ENCODE results near the gene HPSE. TPM values are rescaled to one million over a fixed set of nuclear protein-coding genes. Genes with fewer than 3 reads are reported as not detected.

The HPSE gene
- total and polyA plus RNA-seq, 8 donors: under 0.01 to 4.9 (median 1.2) TPM; not detected in 1

DNA sequence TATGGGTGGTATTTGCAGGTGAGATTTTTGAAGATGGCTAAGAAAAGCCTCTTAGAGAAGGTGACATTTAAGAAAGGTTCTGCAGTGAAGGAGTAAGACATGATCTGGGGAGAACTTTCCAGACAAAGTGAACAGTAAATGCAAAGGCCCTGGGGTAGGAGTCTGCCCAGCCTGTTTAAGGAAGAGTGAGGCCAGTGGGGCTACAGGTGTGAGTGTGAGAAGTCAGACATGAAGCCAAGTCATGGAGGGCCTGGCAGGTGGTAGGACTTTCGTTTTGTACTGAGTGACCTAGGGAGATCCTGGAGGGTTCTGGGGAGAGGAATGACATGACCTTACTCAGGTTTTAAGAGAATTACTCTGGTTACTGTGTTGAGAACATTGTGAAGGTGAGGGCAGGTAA is 71.5 kb downstream of the HPSE start:
- DNase-seq: no peak
- TF ChIP-seq EP300 (IDR thresholded peaks at IDR 0.05) (no peak), CTCF (IDR thresholded peaks at IDR 0.05) (no peak), POLR2AphosphoS5 (IDR thresholded peaks at IDR 0.05) (no peak), POLR2A (IDR thresholded peaks at IDR 0.05) (no peak)
- Histone ChIP-seq H3K36me3 (peaks cover 0 to 44% (median 18%) of the 10 kb centered on the region in 4 donors), H3K4me3 (no peak overlapping the region), H3K27ac (no peak overlapping the region), H3K4me1 (peaks cover 0 to 13% (median 2%) of the 10 kb centered on the region in 4 donors), H3K9me3 (no peaks in the 10 kb centered on the region), H3K27me3 (no peaks in the 10 kb centered on the region)
- intact Hi-C loops (cut with DNase I; ENCODE audit: low total_unique reads): no loop called here
- 80 to 95% (median 86%) methylated on average over 1 of the region's 1 CpG for WGBS, 5 donors

GRCh38 chr4:83262682-83263081 is 72.0 kb downstream of the HPSE start:
- DNase-seq: no peak
- H3K27me3 ChIP-seq: no peaks in the 10 kb centered on the region
- no peaks in the 10 kb centered on the region for H3K9me3 ChIP-seq
- H3K36me3 ChIP-seq: peaks cover 0 to 42% (median 18%) of the 10 kb centered on the region in 4 donors
- peaks cover 0 to 13% (median 2%) of the 10 kb centered on the region in 4 donors for H3K4me1 ChIP-seq
- TF ChIP-seq CTCF (IDR thresholded peaks at IDR 0.05): no peak
- no peak for TF ChIP-seq EP300 (IDR thresholded peaks at IDR 0.05)
- no peak for TF ChIP-seq POLR2AphosphoS5 (IDR thresholded peaks at IDR 0.05)
- TF ChIP-seq POLR2A (IDR thresholded peaks at IDR 0.05): no peak
- no peak overlapping the region for H3K27ac ChIP-seq
- WGBS, 5 donors: 39 to 59% (median 52%) methylated on average over 2 of the region's 2 CpGs
- intact Hi-C loops (cut with DNase I; ENCODE audit: low total_unique reads): no loop called here
- H3K4me3 ChIP-seq: no peak overlapping the region

GRCh38 chr4:83261307-83261706 is 73.3 kb downstream of the HPSE start:
- Histone ChIP-seq H3K4me1 (peaks cover 4 to 19% (median 8%) of the 10 kb centered on the region in 4 donors), H3K4me3 (no peak overlapping the region), H3K36me3 (peaks cover 0 to 29% (median 15%) of the 10 kb centered on the region in 4 donors), H3K9me3 (no peaks in the 10 kb centered on the region), H3K27me3 (no peaks in the 10 kb centered on the region), H3K27ac (peak overlapping the region in 2 of 5 donors; percentile 1 to 15)
- TF ChIP-seq EP300 (IDR thresholded peaks at IDR 0.05): no peak
- TF ChIP-seq POLR2AphosphoS5 (IDR thresholded peaks at IDR 0.05): no peak
- no peak for TF ChIP-seq POLR2A (IDR thresholded peaks at IDR 0.05)
- no peak for TF ChIP-seq CTCF (IDR thresholded peaks at IDR 0.05)
- no peak for DNase-seq
- intact Hi-C loops (cut with DNase I; ENCODE audit: low total_unique reads): no loop called here
- WGBS, 5 donors: 64 to 76% (median 65%) methylated on average over 5 of the region's 5 CpGs

GRCh38 chr4:83259586-83259985 is 75.1 kb downstream of the HPSE start:
- intact Hi-C loops (cut with DNase I; ENCODE audit: low total_unique reads): loop anchor here (10.0 kb wide), 1 partner anchor 185 kb away; no protein-coding TSS in a partner anchor
- TF ChIP-seq POLR2AphosphoS5 (IDR thresholded peaks at IDR 0.05): no peak
- no peak for TF ChIP-seq CTCF (IDR thresholded peaks at IDR 0.05)
- TF ChIP-seq EP300 (IDR thresholded peaks at IDR 0.05): no peak
- no peak for TF ChIP-seq POLR2A (IDR thresholded peaks at IDR 0.05)
- peaks cover 10 to 27% (median 17%) of the 10 kb centered on the region in 4 donors for H3K4me1 ChIP-seq
- H3K36me3 ChIP-seq: peaks cover 0 to 15% (median 7%) of the 10 kb centered on the region in 4 donors
- 91 to 100% (median 96%) methylated on average over 1 of the region's 1 CpG for WGBS, 5 donors
- H3K4me3 ChIP-seq: no peak overlapping the region
- no peak overlapping the region for H3K27ac ChIP-seq
- no peaks in the 10 kb centered on the region for H3K27me3 ChIP-seq
- no peak for DNase-seq
- H3K9me3 ChIP-seq: no peaks in the 10 kb centered on the region

All from stomach (tissue), 9 donors.